ENCODE results near the gene ELP4.

GRCh38 chr11:31656051-31656450 is 146.5 kb downstream of the ELP4 start:
- TF ChIP-seq CTCF (IDR thresholded peaks at IDR 0.05) (no peak), EZH2 (IDR thresholded peaks at IDR 0.05; ENCODE audit: borderline replicate concordance, insufficient read depth, low read depth, low read length, poor library complexity, severe bottlenecking) (no peak)

Data from B cell (primary cell).